ENCODE results near the gene SMPD4. TPM values are rescaled to one million over a fixed set of nuclear protein-coding genes. Genes with fewer than 3 reads are reported as not detected.
A peak's percentile ranks its signal among the peaks of the same experiment; 100 is the strongest.
"Not testable (repeated sequence)": the region's sequence is repeated elsewhere in the genome, so short reads cannot be mapped to it uniquely, and the experiment has no call there.

Gene SMPD4
- total RNA-seq, 5 donors from 2014 or later (not counting 1 experiment from before 2014, with no cell fraction given): 56.3 to 75.7 (median 62.9) TPM

- ChIA-PET POLR2A (interaction anchor here in 1 of 2 donors (0.7 kb wide), 1 partner anchor 762 kb away, joined by 4 read pairs; no protein-coding TSS in a partner anchor), CTCF (interaction anchor here in 1 of 2 donors (0.6 kb wide), 1 partner anchor 166 kb away, joined by 3 read pairs; no protein-coding TSS in a partner anchor)
- H3K27me3 ChIP-seq (replicated peaks in 1 of 2; ENCODE audit: control insufficient read depth in 2 of 2, extremely low read depth in 1 of 2, insufficient read depth in 2 of 2, low read length in 1 of 2); H3K4me1 ChIP-seq (ENCODE audit: control insufficient read depth in 1 of 2, extremely low read depth in 1 of 2, insufficient read depth in 2 of 2, low read length in 2 of 2); H3K4me1 Mint-ChIP-seq; H3K9me3 ChIP-seq; H3K27ac ChIP-seq (ENCODE audit: low read length); H3K9me3 Mint-ChIP-seq; H3K4me3 ChIP-seq (ENCODE audit: control insufficient read depth in 1 of 2, extremely low read depth in 1 of 2, low read length in 1 of 2); DNase-seq; H3K27ac Mint-ChIP-seq; H3K27me3 Mint-ChIP-seq; H3K4me3 Mint-ChIP-seq: not testable (repeated sequence)
- peaks cover 15 to 59% of the 10 kb centered on the region in 2 donors for H3K36me3 ChIP-seq (ENCODE audit: control insufficient read depth in 2 of 2, extremely low read depth in 1 of 2, insufficient read depth in 1 of 2, low read length in 1 of 2)
- peaks cover 46% of the 10 kb centered on the region for H3K36me3 Mint-ChIP-seq
- no CpG with 5 or more reads among the region's 3 CpGs for WGBS (ENCODE audit: insufficient coverage)
- peak in 1 of 4 experiments; percentile 56 for ATAC-seq (replicated peaks in 1 of 4)
These were observed 12.2 kb downstream of the SMPD4 start for GRCh38 chr2:130169163-130169562.

- peaks cover 4 to 58% of the 10 kb centered on the region in 2 donors for H3K36me3 ChIP-seq (ENCODE audit: control insufficient read depth in 2 of 2, extremely low read depth in 1 of 2, insufficient read depth in 1 of 2, low read length in 1 of 2)
- ATAC-seq (replicated peaks in 1 of 4); H3K4me1 ChIP-seq (ENCODE audit: control insufficient read depth in 1 of 2, extremely low read depth in 1 of 2, insufficient read depth in 2 of 2, low read length in 2 of 2); H3K27me3 ChIP-seq (replicated peaks in 1 of 2; ENCODE audit: control insufficient read depth in 2 of 2, extremely low read depth in 1 of 2, insufficient read depth in 2 of 2, low read length in 1 of 2); H3K27me3 Mint-ChIP-seq; H3K4me3 Mint-ChIP-seq; H3K9me3 ChIP-seq; DNase-seq; POLR2A ChIA-PET; H3K9me3 Mint-ChIP-seq; CTCF ChIA-PET; H3K4me1 Mint-ChIP-seq; H3K27ac Mint-ChIP-seq; H3K27ac ChIP-seq (ENCODE audit: low read length); H3K4me3 ChIP-seq (ENCODE audit: control insufficient read depth in 1 of 2, extremely low read depth in 1 of 2, low read length in 1 of 2): not testable (repeated sequence)
- WGBS (ENCODE audit: insufficient coverage): 100% methylated on average over 1 of the region's 3 CpGs
- H3K36me3 Mint-ChIP-seq: peaks cover 37% of the 10 kb centered on the region
These were observed 14.8 kb downstream of the SMPD4 start for GRCh38 chr2:130166611-130167010.

DNA sequence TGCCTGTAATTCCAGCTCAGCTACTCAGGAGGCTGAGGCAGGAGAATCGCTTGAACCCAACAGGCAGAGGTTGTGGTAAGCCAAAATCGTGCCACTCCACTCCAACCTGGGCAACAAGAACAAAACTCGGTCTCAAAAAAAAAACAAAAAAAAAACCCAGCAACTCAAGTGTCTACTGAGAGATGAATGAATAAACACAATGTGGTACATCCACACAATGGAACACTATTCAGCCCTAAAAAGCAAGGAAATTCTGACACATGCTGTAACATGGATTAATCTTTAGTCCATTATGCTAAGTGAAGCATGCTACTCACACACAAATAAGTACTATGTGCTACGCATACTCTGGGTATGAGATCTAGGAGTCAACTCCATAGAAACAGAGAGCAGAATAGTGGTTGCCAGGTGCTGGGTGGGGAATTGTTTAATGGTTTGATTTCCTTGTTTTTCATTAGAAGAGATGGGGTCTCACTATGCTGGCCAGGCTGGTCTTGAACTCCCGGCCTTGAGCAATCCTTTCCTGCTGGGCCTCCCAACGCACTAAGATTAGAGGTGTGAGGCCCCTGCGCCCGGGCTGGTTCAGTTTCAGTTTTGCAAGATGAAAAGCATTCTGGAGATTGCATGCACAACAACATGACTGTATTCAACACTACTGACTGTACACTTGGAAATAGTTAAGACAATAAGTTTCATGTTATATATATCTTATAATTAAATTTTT is 15.9 kb downstream of the SMPD4 start:
- Mint-ChIP-seq H3K36me3 (peaks cover 34% of the 10 kb centered on the region), H3K9me3 (no peaks in the 10 kb centered on the region), H3K27me3 (no peaks in the 10 kb centered on the region), H3K4me1 (no peaks in the 10 kb centered on the region), H3K4me3 (no peak overlapping the region), H3K27ac (no peak overlapping the region)
- Histone ChIP-seq H3K4me3 (ENCODE audit: control insufficient read depth in 1 of 2, extremely low read depth in 1 of 2, low read length in 1 of 2) (no peak overlapping the region), H3K36me3 (ENCODE audit: control insufficient read depth in 2 of 2, extremely low read depth in 1 of 2, insufficient read depth in 1 of 2, low read length in 1 of 2) (peaks cover 4 to 51% of the 10 kb centered on the region in 2 donors), H3K9me3 (no peaks in the 10 kb centered on the region), H3K27ac (ENCODE audit: low read length) (no peak overlapping the region), H3K4me1 (ENCODE audit: control insufficient read depth in 1 of 2, extremely low read depth in 1 of 2, insufficient read depth in 2 of 2, low read length in 2 of 2) (no peaks in the 10 kb centered on the region), H3K27me3 (replicated peaks in 1 of 2; ENCODE audit: control insufficient read depth in 2 of 2, extremely low read depth in 1 of 2, insufficient read depth in 2 of 2, low read length in 1 of 2) (no peaks in the 10 kb centered on the region)
- no peak for ATAC-seq (replicated peaks in 1 of 4)
- POLR2A ChIA-PET: no interaction called here
- no peak for DNase-seq
- CTCF ChIA-PET: no interaction called here
- 92% methylated on average over 2 of the region's 8 CpGs for WGBS (ENCODE audit: insufficient coverage)

- H3K36me3 ChIP-seq (ENCODE audit: control insufficient read depth in 2 of 2, extremely low read depth in 1 of 2, insufficient read depth in 1 of 2, low read length in 1 of 2): peaks cover 7 to 43% of the 10 kb centered on the region in 2 donors
- peaks cover 32% of the 10 kb centered on the region for H3K36me3 Mint-ChIP-seq
- no peaks in the 10 kb centered on the region for H3K9me3 ChIP-seq
- no peak overlapping the region for H3K27ac ChIP-seq (ENCODE audit: low read length)
- no peak overlapping the region for H3K4me3 Mint-ChIP-seq
- H3K4me1 ChIP-seq (ENCODE audit: control insufficient read depth in 1 of 2, extremely low read depth in 1 of 2, insufficient read depth in 2 of 2, low read length in 2 of 2): peaks cover 0 to 6% of the 10 kb centered on the region in 2 experiments
- no peaks in the 10 kb centered on the region for H3K27me3 Mint-ChIP-seq
- ChIA-PET CTCF (no interaction called here), POLR2A (no interaction called here)
- no peaks in the 10 kb centered on the region for H3K27me3 ChIP-seq (replicated peaks in 1 of 2; ENCODE audit: control insufficient read depth in 2 of 2, extremely low read depth in 1 of 2, insufficient read depth in 2 of 2, low read length in 1 of 2)
- no peak overlapping the region for H3K27ac Mint-ChIP-seq
- peaks cover 0 to 8% (median 2%) of the 10 kb centered on the region in 3 donors for H3K4me1 Mint-ChIP-seq
- DNase-seq (no peak), ATAC-seq (replicated peaks in 1 of 4) (no peak)
- no peaks in the 10 kb centered on the region for H3K9me3 Mint-ChIP-seq
- no peak overlapping the region for H3K4me3 ChIP-seq (ENCODE audit: control insufficient read depth in 1 of 2, extremely low read depth in 1 of 2, low read length in 1 of 2)
- WGBS (ENCODE audit: insufficient coverage): 95% methylated on average over 8 of the region's 9 CpGs
These were observed 18.4 kb downstream of the SMPD4 start for GRCh38 chr2:130162968-130163367.

DNA sequence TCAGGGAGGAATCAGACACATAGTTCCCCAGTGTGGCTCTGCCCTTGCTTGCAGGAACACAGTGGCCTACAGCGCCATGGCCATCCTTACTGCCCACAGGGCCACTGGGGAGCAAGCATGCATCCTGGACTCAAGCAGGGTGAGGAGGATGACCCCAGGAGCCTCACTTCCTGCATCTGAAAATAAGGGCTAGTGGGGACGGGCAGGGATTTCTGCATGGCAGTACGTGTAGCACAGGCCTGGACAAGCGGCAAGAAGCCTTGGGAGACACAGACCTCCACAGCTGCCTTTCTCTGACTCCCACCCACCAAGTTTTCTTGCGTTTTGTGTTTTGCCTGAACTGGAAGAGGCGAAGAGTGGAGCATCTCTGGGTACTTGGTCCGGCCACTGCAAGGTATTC is 18.9 kb downstream of the SMPD4 start:
- H3K4me1 ChIP-seq (ENCODE audit: control insufficient read depth in 1 of 2, extremely low read depth in 1 of 2, insufficient read depth in 2 of 2, low read length in 2 of 2); DNase-seq; H3K27ac Mint-ChIP-seq; H3K27me3 ChIP-seq (replicated peaks in 1 of 2; ENCODE audit: control insufficient read depth in 2 of 2, extremely low read depth in 1 of 2, insufficient read depth in 2 of 2, low read length in 1 of 2); H3K9me3 ChIP-seq; ATAC-seq (replicated peaks in 1 of 4); H3K27me3 Mint-ChIP-seq; H3K4me3 Mint-ChIP-seq; H3K27ac ChIP-seq (ENCODE audit: low read length); H3K4me3 ChIP-seq (ENCODE audit: control insufficient read depth in 1 of 2, extremely low read depth in 1 of 2, low read length in 1 of 2); POLR2A ChIA-PET; CTCF ChIA-PET; H3K9me3 Mint-ChIP-seq: not testable (repeated sequence)
- WGBS (ENCODE audit: insufficient coverage): 100% methylated on average over 3 of the region's 7 CpGs
- H3K36me3 Mint-ChIP-seq: peaks cover 27% of the 10 kb centered on the region
- H3K36me3 ChIP-seq (ENCODE audit: control insufficient read depth in 2 of 2, extremely low read depth in 1 of 2, insufficient read depth in 1 of 2, low read length in 1 of 2): peaks cover 4 to 38% of the 10 kb centered on the region in 2 donors
- H3K4me1 Mint-ChIP-seq: peaks cover 0 to 10% (median 2%) of the 10 kb centered on the region in 3 donors

DNA sequence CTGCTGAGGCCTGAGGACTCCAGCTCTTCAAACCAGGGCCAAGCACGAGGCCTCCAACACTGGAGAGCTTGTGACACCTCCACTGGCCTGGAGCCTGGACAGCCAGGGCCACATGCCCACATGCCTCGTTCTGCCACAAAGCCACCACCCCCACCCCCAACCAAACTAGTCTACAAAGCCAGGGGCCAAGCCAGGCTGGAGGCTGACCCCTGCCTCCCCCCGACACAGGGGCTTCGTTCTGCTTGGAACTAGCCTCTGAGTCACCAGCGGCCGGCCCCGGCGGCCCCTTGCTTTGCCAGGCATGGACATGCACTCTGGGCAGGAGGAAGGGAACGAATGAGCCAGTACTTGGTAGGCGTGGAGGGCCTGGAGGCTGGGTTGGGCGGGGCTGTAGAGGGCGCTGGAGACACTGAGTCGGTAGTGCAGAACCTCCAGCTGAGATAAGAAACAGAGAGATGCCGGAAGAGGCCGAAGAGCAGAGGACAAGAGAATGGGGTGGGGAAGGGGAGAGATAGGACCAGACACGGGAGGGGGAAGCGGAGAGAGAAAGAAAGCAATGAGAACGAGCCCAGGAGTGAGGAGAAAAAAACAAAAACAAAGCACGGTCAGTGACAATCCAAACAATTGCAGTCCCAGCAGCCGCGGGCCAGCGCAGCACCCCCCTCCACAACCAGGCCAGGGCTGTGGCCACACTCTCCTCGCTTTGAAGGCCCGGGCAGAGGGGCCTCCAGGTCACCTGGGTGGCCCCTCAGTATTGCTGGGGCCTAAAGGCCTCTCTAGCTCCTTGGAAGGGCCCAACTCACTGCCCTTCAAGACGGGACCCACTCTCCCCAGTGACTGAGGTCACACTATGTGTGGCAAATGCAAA is 20.3 kb downstream of the SMPD4 start:
- H3K9me3 Mint-ChIP-seq; H3K9me3 ChIP-seq; H3K4me1 ChIP-seq (ENCODE audit: control insufficient read depth in 1 of 2, extremely low read depth in 1 of 2, insufficient read depth in 2 of 2, low read length in 2 of 2); H3K27ac Mint-ChIP-seq; H3K27me3 ChIP-seq (replicated peaks in 1 of 2; ENCODE audit: control insufficient read depth in 2 of 2, extremely low read depth in 1 of 2, insufficient read depth in 2 of 2, low read length in 1 of 2); H3K4me3 ChIP-seq (ENCODE audit: control insufficient read depth in 1 of 2, extremely low read depth in 1 of 2, low read length in 1 of 2); DNase-seq; H3K27ac ChIP-seq (ENCODE audit: low read length); H3K27me3 Mint-ChIP-seq; POLR2A ChIA-PET; H3K4me3 Mint-ChIP-seq; CTCF ChIA-PET; ATAC-seq (replicated peaks in 1 of 4): not testable (repeated sequence)
- peaks cover 2 to 29% of the 10 kb centered on the region in 2 donors for H3K36me3 ChIP-seq (ENCODE audit: control insufficient read depth in 2 of 2, extremely low read depth in 1 of 2, insufficient read depth in 1 of 2, low read length in 1 of 2)
- Mint-ChIP-seq H3K36me3 (peaks cover 22% of the 10 kb centered on the region), H3K4me1 (peaks cover 0 to 10% (median 2%) of the 10 kb centered on the region in 3 donors)
- 93% methylated on average over 14 of the region's 25 CpGs for WGBS (ENCODE audit: insufficient coverage)

All from T-cell (primary cell).